Tibial nerve (tissue), 4 donors: ENCODE results near the gene MARCHF10.

Experiments used
- EP300 ChIP-seq, 2 donors: sonication (generic); formaldehyde crosslinking; IDR thresholded peaks; one replicate each; pipeline ENCODE4 v1.6.1; 2017; ENCODE audit warnings: antibody characterized with exemption in 2 of 2, mild to moderate bottlenecking in 1 of 2
- POLR2A ChIP-seq, 2 donors: fragments of 450-650 bp; IDR thresholded peaks; one replicate each; pipeline ENCODE4 v1.6.1; 2017; ENCODE audit warnings: antibody characterized with exemption in 2 of 2, mild to moderate bottlenecking in 2 of 2, moderate library complexity in 2 of 2
- TF ChIP-seq, protein P1 (sequence below), 5 experiments: fragments of 200-600 bp in 3 of 5; fragments of 450-650 bp in 2 of 5; sonication (generic) in 3 of 5; IDR thresholded peaks; one replicate each; pipeline ENCODE4 v1.5.1; 2016 to 2019; ENCODE audit warnings: antibody characterized with exemption in 5 of 5, mild to moderate bottlenecking in 3 of 5, moderate library complexity in 2 of 5

DNA sequence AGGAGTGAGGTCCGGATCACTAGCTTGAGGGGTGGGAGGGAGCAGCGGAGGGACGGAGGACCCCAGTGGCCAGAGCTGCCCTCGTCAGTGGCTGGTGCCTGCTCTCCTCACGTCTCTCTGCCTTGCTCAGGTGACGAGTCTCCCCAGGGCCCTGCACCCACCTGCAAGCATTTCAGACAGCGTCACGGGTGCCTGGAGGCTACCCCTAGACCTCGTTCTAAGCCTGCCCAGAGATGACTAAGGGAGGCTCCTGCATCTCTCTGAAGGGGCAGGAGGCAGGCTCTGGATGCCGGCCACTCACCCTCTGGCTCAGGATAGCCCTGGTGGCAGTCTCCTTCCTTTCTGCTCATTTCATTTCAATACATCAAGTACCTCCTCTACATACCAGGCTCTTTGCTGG is 111.9 kb downstream of the MARCHF10 start:
- TF ChIP-seq, protein P1, sequence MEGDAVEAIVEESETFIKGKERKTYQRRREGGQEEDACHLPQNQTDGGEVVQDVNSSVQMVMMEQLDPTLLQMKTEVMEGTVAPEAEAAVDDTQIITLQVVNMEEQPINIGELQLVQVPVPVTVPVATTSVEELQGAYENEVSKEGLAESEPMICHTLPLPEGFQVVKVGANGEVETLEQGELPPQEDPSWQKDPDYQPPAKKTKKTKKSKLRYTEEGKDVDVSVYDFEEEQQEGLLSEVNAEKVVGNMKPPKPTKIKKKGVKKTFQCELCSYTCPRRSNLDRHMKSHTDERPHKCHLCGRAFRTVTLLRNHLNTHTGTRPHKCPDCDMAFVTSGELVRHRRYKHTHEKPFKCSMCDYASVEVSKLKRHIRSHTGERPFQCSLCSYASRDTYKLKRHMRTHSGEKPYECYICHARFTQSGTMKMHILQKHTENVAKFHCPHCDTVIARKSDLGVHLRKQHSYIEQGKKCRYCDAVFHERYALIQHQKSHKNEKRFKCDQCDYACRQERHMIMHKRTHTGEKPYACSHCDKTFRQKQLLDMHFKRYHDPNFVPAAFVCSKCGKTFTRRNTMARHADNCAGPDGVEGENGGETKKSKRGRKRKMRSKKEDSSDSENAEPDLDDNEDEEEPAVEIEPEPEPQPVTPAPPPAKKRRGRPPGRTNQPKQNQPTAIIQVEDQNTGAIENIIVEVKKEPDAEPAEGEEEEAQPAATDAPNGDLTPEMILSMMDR (IDR thresholded peaks at IDR 0.05), result no peak
- no peak for TF ChIP-seq EP300 (IDR thresholded peaks at IDR 0.05)
- no peak for TF ChIP-seq POLR2A (IDR thresholded peaks at IDR 0.05)
